Ascending aorta (tissue), 2 donors: ENCODE results near the gene CDX1. TPM values are rescaled to one million over a fixed set of nuclear protein-coding genes. Genes with fewer than 3 reads are reported as not detected.

Experiments used
- DNase-seq, 2 donors: peaks; one replicate each; pipeline ENCODE4 v3.0.0-alpha.2; 2019; ENCODE audit warnings: low spot score in 2 of 2
- H3K27ac ChIP-seq, 2 donors: fragments of 200-600 bp; sonication (generic); one replicate each; pipeline ENCODE4 v1.5.1; 2016 to 2017; ENCODE audit warnings: mild to moderate bottlenecking in 1 of 2
- H3K27me3 ChIP-seq: fragments of 200-600 bp; sonication (generic); one replicate; pipeline ENCODE4 v1.5.1; 2017
- H3K36me3 ChIP-seq, 2 donors: fragments of 200-600 bp; sonication (generic); one replicate each; pipeline ENCODE4 v1.5.1; 2016
- H3K4me1 ChIP-seq, 2 donors: fragments of 200-600 bp; sonication (generic); one replicate each; pipeline ENCODE4 v1.5.1; 2016 to 2017; ENCODE audit warnings: mild to moderate bottlenecking in 1 of 2
- H3K4me3 ChIP-seq, 2 donors: fragments of 200-600 bp; sonication (generic); one replicate each; pipeline ENCODE4 v1.5.1; 2016 to 2017; ENCODE audit warnings: mild to moderate bottlenecking in 1 of 2
- H3K9me3 ChIP-seq, 2 donors: fragments of 200-600 bp; sonication (generic); one replicate each; pipeline ENCODE4 v1.5.1; 2016
- CTCF ChIP-seq, 3 experiments: fragments of 200-600 bp in 2 of 3; fragments of 450-650 bp in 1 of 3; sonication (generic) in 2 of 3; IDR thresholded peaks; one replicate each; pipeline ENCODE4 v1.5.1; 2016 to 2019; ENCODE audit warnings: antibody characterized with exemption in 3 of 3, mild to moderate bottlenecking in 1 of 3, moderate library complexity in 1 of 3
- intact Hi-C: fragments of 100-400 bp; cut with DNase I; formaldehyde crosslinking; loops from one replicate; pipeline ENCODE4 v1.15.1; 2023
- total RNA-seq: library from RNA; depleted of rRNA; stranded (reverse); fragments of >200 nt; gene quantifications from one replicate; pipeline ENCODE4 v1.1.0, GENCODE V29; 2016

CDX1 gene
- total RNA-seq, 1 donor from 2014 or later: not detected

GRCh38 chr5:150148117-150148927, 18.3 kb upstream of the CDX1 start:
- DNase-seq: peak in 1 of 2 donors; percentile 90
- H3K27me3 ChIP-seq: no peaks in the 10 kb centered on the region
- H3K4me3 ChIP-seq: peak overlapping the region; percentile 7 to 40
- H3K36me3 ChIP-seq: peaks cover 3 to 20% of the 10 kb centered on the region in 2 donors
- H3K27ac ChIP-seq: peak overlapping the region; percentile 98 to 99
- no peak for TF ChIP-seq CTCF (IDR thresholded peaks at IDR 0.05)
- peaks cover 45 to 93% of the 10 kb centered on the region in 2 donors for H3K4me1 ChIP-seq
- intact Hi-C loops: loop anchor here (10.0 kb wide), 1 partner anchor 446 kb away; no protein-coding TSS in a partner anchor
- H3K9me3 ChIP-seq: no peaks in the 10 kb centered on the region

- H3K4me3 ChIP-seq: peak overlapping the region; percentile 7 to 40
- intact Hi-C loops: loop anchor here (10.0 kb wide), 2 partner anchors 445 to 635 kb away; no protein-coding TSS in a partner anchor
Observed at GRCh38 chr5:150149618-150150017, 17.0 kb upstream of the CDX1 start.

GRCh38 chr5:150152636-150153462, 13.7 kb upstream of the CDX1 start:
- no peaks in the 10 kb centered on the region for H3K27me3 ChIP-seq

More at GRCh38 chr5:150149618-150150017, 17.0 kb upstream of the CDX1 start:
- Histone ChIP-seq H3K9me3 (no peaks in the 10 kb centered on the region), H3K27ac (peak overlapping the region; percentile 98 to 99), H3K27me3 (no peaks in the 10 kb centered on the region), H3K4me1 (peaks cover 42 to 81% of the 10 kb centered on the region in 2 donors), H3K36me3 (peaks cover 3 to 20% of the 10 kb centered on the region in 2 donors)
- no peak for DNase-seq
- TF ChIP-seq CTCF (IDR thresholded peaks at IDR 0.05): no peak

GRCh38 chr5:150153483-150153882, 13.1 kb upstream of the CDX1 start:
- Histone ChIP-seq H3K36me3 (peaks cover 3 to 20% of the 10 kb centered on the region in 2 donors), H3K9me3 (no peaks in the 10 kb centered on the region), H3K4me3 (peak overlapping the region; percentile 57 to 90), H3K27me3 (no peaks in the 10 kb centered on the region), H3K27ac (peak overlapping the region; percentile 98 to 99), H3K4me1 (peaks cover 41 to 60% of the 10 kb centered on the region in 2 donors)
- no peak for TF ChIP-seq CTCF (IDR thresholded peaks at IDR 0.05)
- DNase-seq: no peak
- intact Hi-C loops: loop anchor here (10.0 kb wide), 1 partner anchor 631 kb away; no protein-coding TSS in a partner anchor

More at GRCh38 chr5:150152636-150153462, 13.7 kb upstream of the CDX1 start:
- intact Hi-C loops: loop anchor here (10.0 kb wide), 1 partner anchor 632 kb away; no protein-coding TSS in a partner anchor
- Histone ChIP-seq H3K4me3 (peak overlapping the region; percentile 57 to 90), H3K9me3 (no peaks in the 10 kb centered on the region), H3K4me1 (peaks cover 41 to 58% of the 10 kb centered on the region in 2 donors), H3K36me3 (peaks cover 3 to 20% of the 10 kb centered on the region in 2 donors), H3K27ac (peak overlapping the region; percentile 98 to 99)
- peak in 1 of 2 donors; percentile 63 for DNase-seq
- TF ChIP-seq CTCF (IDR thresholded peaks at IDR 0.05): no peak

- H3K4me1 ChIP-seq: peaks cover 46 to 60% of the 10 kb centered on the region in 2 donors
- H3K4me3 ChIP-seq: peak overlapping the region; percentile 57 to 90
- H3K9me3 ChIP-seq: no peaks in the 10 kb centered on the region
- no peaks in the 10 kb centered on the region for H3K27me3 ChIP-seq
- no peak for TF ChIP-seq CTCF (IDR thresholded peaks at IDR 0.05)
- intact Hi-C loops: loop anchor here (2.0 to 10.0 kb wide), 2 partner anchors 15 to 631 kb away; no protein-coding TSS in a partner anchor
- peak overlapping the region; percentile 98 to 99 for H3K27ac ChIP-seq
- no peak for DNase-seq
- H3K36me3 ChIP-seq: peaks cover 3 to 20% of the 10 kb centered on the region in 2 donors
Observed at GRCh38 chr5:150153957-150154617, 12.5 kb upstream of the CDX1 start.
